Measurements from ENCODE around the gene ZNF827. TPM values are rescaled to one million over a fixed set of nuclear protein-coding genes. Genes with fewer than 3 reads are reported as not detected.

ZNF827 gene
- total and polyA plus RNA-seq, 2 experiments from 2014 or later = 20.3 to 33.1 TPM

DNA sequence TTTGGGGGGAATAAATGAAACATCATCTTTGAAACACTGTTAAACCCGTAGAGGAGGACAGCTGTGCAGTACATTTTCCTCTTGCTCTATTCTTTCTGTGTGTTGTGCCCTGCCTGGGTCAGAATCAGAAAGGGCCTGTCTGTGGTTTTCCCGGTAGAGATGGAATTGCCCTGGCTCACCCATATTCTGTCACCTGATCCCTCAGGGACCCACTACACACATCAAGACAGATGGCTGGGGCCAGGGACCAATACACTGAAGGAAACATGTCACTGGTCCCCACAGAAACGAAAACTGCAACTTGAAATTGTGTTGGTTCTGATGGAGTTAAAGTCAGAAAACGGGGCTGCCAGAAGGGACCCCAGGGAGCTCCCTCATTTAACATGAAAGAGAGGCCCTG lies 114.9 kb downstream of the ZNF827 start:
- Histone ChIP-seq H3F3A (replicated peaks; ENCODE audit: low read depth) (no peaks in the 10 kb centered on the region; the same call in 1 of the 2 replicates), H3K36me3 (ENCODE audit: insufficient read depth) (no peaks in the 10 kb centered on the region), H3K27me3 (ENCODE audit: insufficient read depth) (no peaks in the 10 kb centered on the region), H3K4me2 (0 out of 2 replicates have a peak overlapping the region, but pooled peaks have one; percentile 22), H3K79me2 (replicated peaks; ENCODE audit: insufficient read depth) (peaks cover 2% of the 10 kb centered on the region; the same call in 1 of the 2 replicates), H3K4me3 (no peak overlapping the region), H2AFZ (no peak overlapping the region), H3K4me1 (ENCODE audit: insufficient read depth) (peaks cover 36% of the 10 kb centered on the region), H3K9me2 (ENCODE audit: insufficient read depth) (no peaks in the 10 kb centered on the region; the same call in 1 of the 2 replicates), H4K20me1 (replicated peaks; ENCODE audit: insufficient read depth) (no peaks in the 10 kb centered on the region), H3K27ac (ENCODE audit: low read depth) (no peak overlapping the region; the same call in 1 of the 2 replicates)
- TF ChIP-seq, protein P1, sequence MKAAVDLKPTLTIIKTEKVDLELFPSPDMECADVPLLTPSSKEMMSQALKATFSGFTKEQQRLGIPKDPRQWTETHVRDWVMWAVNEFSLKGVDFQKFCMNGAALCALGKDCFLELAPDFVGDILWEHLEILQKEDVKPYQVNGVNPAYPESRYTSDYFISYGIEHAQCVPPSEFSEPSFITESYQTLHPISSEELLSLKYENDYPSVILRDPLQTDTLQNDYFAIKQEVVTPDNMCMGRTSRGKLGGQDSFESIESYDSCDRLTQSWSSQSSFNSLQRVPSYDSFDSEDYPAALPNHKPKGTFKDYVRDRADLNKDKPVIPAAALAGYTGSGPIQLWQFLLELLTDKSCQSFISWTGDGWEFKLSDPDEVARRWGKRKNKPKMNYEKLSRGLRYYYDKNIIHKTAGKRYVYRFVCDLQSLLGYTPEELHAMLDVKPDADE (IDR thresholded peaks at IDR 0.05) = no peak
- TF ChIP-seq EZH2phosphoT487 (IDR thresholded peaks at IDR 0.05; ENCODE audit: unreplicated experiment) (no peak), CTCF (conservative IDR thresholded peaks at IDR 0.05; ENCODE audit: low read depth in 2 of 2) (no peak), ZNF114 (CRISPR knock-in tag; IDR thresholded peaks at IDR 0.05) (no peak)
- Mint-ChIP-seq H3K27ac (peak overlapping the region; percentile 31), H3K9me3 (no peaks in the 10 kb centered on the region), H3K4me3 (no peak overlapping the region; the same call in 2 of the 3 replicates), H3K36me3 (ENCODE audit: low read depth) (peaks cover 50% of the 10 kb centered on the region), H3K4me1 (peaks cover 60% of the 10 kb centered on the region), H3K27me3 (ENCODE audit: insufficient read depth, low read depth, poor library complexity) (peaks cover 9% of the 10 kb centered on the region)
- no peak for ATAC-seq
- DNase-seq (ENCODE audit: low spot score) = no peak

DNA sequence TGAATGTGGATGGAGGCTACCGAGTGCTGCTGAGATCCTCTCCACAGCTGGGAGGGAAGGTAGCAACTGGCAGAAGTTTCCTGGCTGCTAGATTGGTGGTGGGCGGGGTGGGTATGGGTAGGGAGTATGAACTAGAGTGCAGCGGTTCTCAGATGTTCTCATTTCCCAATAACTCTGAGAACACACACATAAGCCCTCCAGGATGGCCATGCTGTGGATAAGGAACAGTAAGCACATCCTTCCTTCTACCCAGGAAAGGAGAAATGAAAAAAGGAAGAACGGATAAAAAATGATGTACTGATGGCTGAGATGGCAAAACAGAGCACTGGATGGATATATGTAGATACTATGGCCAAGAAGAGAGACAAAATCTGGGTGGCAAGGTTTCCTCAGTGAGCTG lies 116.0 kb downstream of the ZNF827 start:
- no peak overlapping the region for H3K4me3 Mint-ChIP-seq
- peaks cover 2% of the 10 kb centered on the region; the same call in 1 of the 2 replicates for H3K9me2 ChIP-seq (ENCODE audit: insufficient read depth)
- peak overlapping the region; percentile 22; the same call in 1 of the 2 replicates for H3K27ac ChIP-seq (ENCODE audit: low read depth)
- no peaks in the 10 kb centered on the region for H4K20me1 ChIP-seq (replicated peaks; ENCODE audit: insufficient read depth)
- H3K27ac Mint-ChIP-seq = peak overlapping the region; percentile 1; the same call in 1 of the 2 replicates
- DNase-seq (ENCODE audit: low spot score) = no peak
- H3K9me3 Mint-ChIP-seq = no peaks in the 10 kb centered on the region
- H3K27me3 ChIP-seq (ENCODE audit: insufficient read depth) = no peaks in the 10 kb centered on the region
- peak overlapping the region; percentile 29; the same call in 1 of the 2 replicates for H3K4me2 ChIP-seq
- peaks cover 6% of the 10 kb centered on the region for H3K27me3 Mint-ChIP-seq (ENCODE audit: insufficient read depth, low read depth, poor library complexity)
- peaks cover 36% of the 10 kb centered on the region for H3K4me1 ChIP-seq (ENCODE audit: insufficient read depth)
- H3K36me3 Mint-ChIP-seq (ENCODE audit: low read depth) = peaks cover 48% of the 10 kb centered on the region
- no peak overlapping the region for H2AFZ ChIP-seq
- H3K4me3 ChIP-seq = no peak overlapping the region
- no peaks in the 10 kb centered on the region; the same call in 1 of the 2 replicates for H3K79me2 ChIP-seq (replicated peaks; ENCODE audit: insufficient read depth)
- peaks cover 54% of the 10 kb centered on the region for H3K4me1 Mint-ChIP-seq
- ATAC-seq = no peak
- 0 out of 2 replicates have a peak, but pooled peaks cover 3% of the 10 kb centered on the region for H3K36me3 ChIP-seq (ENCODE audit: insufficient read depth)
- H3F3A ChIP-seq (replicated peaks; ENCODE audit: low read depth) = no peaks in the 10 kb centered on the region; the same call in 1 of the 2 replicates
- TF ChIP-seq STAT1 (IDR thresholded peaks at IDR 0.05; ENCODE audit: unreplicated experiment) (no peak), ZNF331 (CRISPR knock-in tag; IDR thresholded peaks at IDR 0.05; ENCODE audit: low read depth) (no peak), ZNF114 (CRISPR knock-in tag; IDR thresholded peaks at IDR 0.05) (no peak), EZH2phosphoT487 (IDR thresholded peaks at IDR 0.05; ENCODE audit: unreplicated experiment) (no peak), EZH2 (IDR thresholded peaks at IDR 0.05; ENCODE audit: low read depth, unreplicated experiment) (no peak), NANOG (IDR thresholded peaks at IDR 0.05; ENCODE audit: borderline replicate concordance) (no peak), CTCF (conservative IDR thresholded peaks at IDR 0.05; ENCODE audit: low read depth in 2 of 2) (no peak), JUNB (IDR thresholded peaks at IDR 0.05; ENCODE audit: unreplicated experiment) (no peak), REST (IDR thresholded peaks at IDR 0.05; ENCODE audit: unreplicated experiment) (no peak), POLR2AphosphoS5 (IDR thresholded peaks at IDR 0.05; ENCODE audit: low read depth) (no peak)
- TF ChIP-seq, protein P1 (IDR thresholded peaks at IDR 0.05) = no peak

Measured in GM23338 (cell line).